Heart right ventricle (tissue), 16 donors: ENCODE results near the gene LDLRAD4. TPM values are rescaled to one million over a fixed set of nuclear protein-coding genes. Genes with fewer than 3 reads are reported as not detected.

Experiments
- ATAC-seq, 8 donors: fragments of 200-7000 bp; cut with Tn5 transposase; one replicate each; pipeline ENCODE4 v1.9.1; 2020; ENCODE audit warnings: mild to moderate bottlenecking in 8 of 8, moderate library complexity in 8 of 8, moderate number of reproducible peaks in 1 of 8
- DNase-seq, 2 donors: peaks; one replicate each; pipeline ENCODE4 v3.0.0-alpha.2; 2020
- H3K27ac ChIP-seq, 10 donors: fragments of 200-600 bp; sonication (generic) in 2 of 10; one replicate each; pipeline versions ENCODE4 v1.5.0 to v1.8.0; 2020 to 2022; ENCODE audit warnings: mild to moderate bottlenecking in 3 of 10
- H3K27me3 ChIP-seq, 7 donors: fragments of 200-600 bp; one replicate each; pipeline ENCODE4 v1.8.0; 2021 to 2022; ENCODE audit warnings: mild to moderate bottlenecking in 2 of 7
- H3K36me3 ChIP-seq, 9 donors: fragments of 200-600 bp; sonication (generic) in 1 of 9; one replicate each; pipeline versions ENCODE4 v1.5.0 to v1.8.0; 2020 to 2022; ENCODE audit warnings: mild to moderate bottlenecking in 2 of 9
- H3K4me1 ChIP-seq, 9 donors: fragments of 200-600 bp; sonication (generic) in 1 of 9; one replicate each; pipeline versions ENCODE4 v1.5.0 to v1.8.0; 2020 to 2022; ENCODE audit warnings: mild to moderate bottlenecking in 4 of 9
- H3K4me3 ChIP-seq, 10 donors: fragments of 200-600 bp; sonication (generic) in 2 of 10; one replicate each; pipeline versions ENCODE4 v1.5.0 to v1.8.0; 2020 to 2022; ENCODE audit warnings: mild to moderate bottlenecking in 7 of 10, moderate library complexity in 2 of 10
- H3K9me3 ChIP-seq, 11 donors: fragments of 200-600 bp in 10 of 11; sonication (generic) in 2 of 11; one replicate each; pipeline versions ENCODE4 v1.5.0 to v1.8.0; 2013 to 2022; ENCODE audit warnings: mild to moderate bottlenecking in 2 of 11, control low read depth in 1 of 11, moderate library complexity in 1 of 11
- CTCF ChIP-seq, 9 donors: fragments of 200-600 bp; sonication (generic) in 2 of 9; IDR thresholded peaks; one replicate each; pipeline versions ENCODE4 v1.5.0 to v1.8.0; 2021 to 2022; ENCODE audit warnings: antibody characterized with exemption in 9 of 9, mild to moderate bottlenecking in 5 of 9, moderate library complexity in 1 of 9
- WGBS, 2 donors: extraction: QIAGEN DNeasy Blood & Tissue Kit; methylation state at CpG; one replicate each; pipeline ENCODE4 v1.1.7; 2013; ENCODE audit warnings: inconsistent platforms in 1 of 2; 5-methylcytosine and 5-hydroxymethylcytosine counted together
- intact Hi-C, 10 donors: fragments of 100-400 bp; cut with DNase I; formaldehyde crosslinking; loops; one replicate each; pipeline versions ENCODE4 v1.11.1 to v1.14.2; 2022
- polyA plus RNA-seq, 2 donors: library from polyadenylated mRNA; stranded (reverse); fragments of 200-250 nt; gene quantifications; one replicate each; pipeline ENCODE4 v1.2.3, GENCODE V29; 2013
- total RNA-seq, 10 donors: library from RNA; stranded (reverse); fragmentation: NEBNext Ultra II Directional in 3 of 10; extraction: Animal tissue kit (Norgen Biotek cat#: 25700) in 3 of 10; gene quantifications; one replicate each; pipeline versions ENCODE4 v1.2.1 to v1.2.4, GENCODE V29; 2021 to 2023
- donor health status: Arrhythmogenic right ventricular cardiomyopathy.
- donor health status: ischemic (EF 13 %, LVEDD 7.1; RV severe dilation, severe dysfunction).
- donor health status: healthy with polysubstance abuse.
- donor health status: DM: no; HTN: yes; CAD: no.
- donor health status: DM: no; HTN: no; CAD: no.
- donor health status: ischemic (EF 25% LVEDD 6.9; RV normal size, moderate dysfunction).
- donor health status: ischemic (EF 25% LVEDD 5.7; RV mildly dilated, moderate dysfunction).
- donor health status: healthy.
- donor health status: DM: yes; HTN: yes; CAD: no.
- donor health status: Ischemic cardiomyopathy.
- donor health status: ischemic (EF 35%, LVEDD 5.7; RV mildly dilated, moderate dysfunction).
- donor health status: nonischemic (EF 11% LVEDD 7.7; RV severe dilation, severe dysfunction).
- donor health status: DM: yes; HTN: yes; CAD: no.
- donor health status: PGD.
- donor health status: ischemic (EF 29% LVEDD 5.4; RV normal size, mild dysfunction).
- donor health status: nonischemic (EF 23%, LVEDD 6.1; RV moderate dilation, normal function).

LDLRAD4 gene
- total and polyA plus RNA-seq, 12 donors = 5.4 to 74.6 (median 34.6) TPM

- no peak for TF ChIP-seq CTCF (IDR thresholded peaks at IDR 0.05)
- Histone ChIP-seq H3K36me3 (peaks cover 0 to 28% (median 0%) of the 10 kb centered on the region in 9 donors), H3K4me1 (peaks cover 7 to 68% (median 51%) of the 10 kb centered on the region in 9 donors), H3K4me3 (no peak overlapping the region), H3K27me3 (no peaks in the 10 kb centered on the region), H3K9me3 (no peaks in the 10 kb centered on the region), H3K27ac (no peak overlapping the region)
- WGBS, 2 donors = 96 to 98% methylated on average over 10 of the region's 10 CpGs
- no peak for DNase-seq
- ATAC-seq = no peak
- intact Hi-C loops = loop anchor here in 1 of 10 donors (10.0 kb wide), 1 partner anchor 53 kb away; no protein-coding TSS in a partner anchor
Observed at GRCh38 chr18:13278062-13278630, 59.6 kb downstream of the LDLRAD4 start.

- ATAC-seq = no peak
- H3K9me3 ChIP-seq = no peaks in the 10 kb centered on the region
- H3K27me3 ChIP-seq = no peaks in the 10 kb centered on the region
- intact Hi-C loops = loop anchor here in 3 of 10 donors (5.0 to 10.0 kb wide), 3 partner anchors 38 to 225 kb away; no protein-coding TSS in a partner anchor
- H3K4me3 ChIP-seq = no peak overlapping the region
- H3K36me3 ChIP-seq = peaks cover 0 to 28% (median 0%) of the 10 kb centered on the region in 9 donors
- no peak for TF ChIP-seq CTCF (IDR thresholded peaks at IDR 0.05)
- DNase-seq = no peak
- H3K4me1 ChIP-seq = peaks cover 1 to 59% (median 46%) of the 10 kb centered on the region in 9 donors
- peak overlapping the region in 7 of 10 donors; percentile 14 to 61 (median 48) for H3K27ac ChIP-seq
- 90 to 91% methylated on average over 22 of the region's 22 CpGs for WGBS, 2 donors
Observed at GRCh38 chr18:13279181-13280069, 60.9 kb downstream of the LDLRAD4 start.

- ATAC-seq (peak; percentile 35 to 93 (median 74)), DNase-seq (peak in 1 of 2 donors; percentile 69)
- Histone ChIP-seq H3K9me3 (no peaks in the 10 kb centered on the region), H3K4me3 (no peak overlapping the region), H3K36me3 (peaks cover 0 to 28% (median 0%) of the 10 kb centered on the region in 9 donors), H3K27ac (peak overlapping the region in 7 of 10 donors; percentile 14 to 61 (median 48)), H3K4me1 (peaks cover 0 to 59% (median 47%) of the 10 kb centered on the region in 9 donors), H3K27me3 (no peaks in the 10 kb centered on the region)
- intact Hi-C loops = loop anchor here in 2 of 10 donors (5.0 to 10.0 kb wide), 2 partner anchors 37 to 225 kb away; no protein-coding TSS in a partner anchor
- TF ChIP-seq CTCF (IDR thresholded peaks at IDR 0.05) = no peak
- WGBS, 2 donors = 55 to 56% methylated on average over 11 of the region's 11 CpGs
Observed at GRCh38 chr18:13280070-13280795, 61.7 kb downstream of the LDLRAD4 start.

GRCh38 chr18:13281406-13281805 is 62.8 kb downstream of the LDLRAD4 start:
- H3K9me3 ChIP-seq = no peaks in the 10 kb centered on the region
- WGBS, 2 donors = 92 to 98% methylated on average over 2 of the region's 2 CpGs
- TF ChIP-seq CTCF (IDR thresholded peaks at IDR 0.05) = no peak
- no peak overlapping the region for H3K4me3 ChIP-seq
- DNase-seq = no peak
- H3K27ac ChIP-seq = peak overlapping the region in 4 of 10 donors; percentile 32 to 61 (median 38)
- peaks cover 0 to 53% (median 41%) of the 10 kb centered on the region in 9 donors for H3K4me1 ChIP-seq
- intact Hi-C loops = loop anchor here in 2 of 10 donors (5.0 to 10.0 kb wide), 2 partner anchors 36 to 223 kb away; no protein-coding TSS in a partner anchor
- peaks cover 0 to 28% (median 0%) of the 10 kb centered on the region in 9 donors for H3K36me3 ChIP-seq
- ATAC-seq = no peak
- H3K27me3 ChIP-seq = no peaks in the 10 kb centered on the region
